GM12878 (cell line): ENCODE results near the gene UBASH3A.

Experiments
- CEBPB ChIP-seq, 2 experiments: fragments of 150-350 bp in 1 of 2; IDR thresholded peaks; 2 replicates each; pipeline ENCODE4 v1.6.1; 2012 to 2014; ENCODE audit warnings: low read depth in 2 of 2, low read length in 2 of 2, borderline replicate concordance in 1 of 2, inconsistent platforms in 1 of 2
- JUND ChIP-seq: IDR thresholded peaks from 2 replicates; pipeline ENCODE4 v1.6.1; 2012; ENCODE audit warnings: low read depth, mild to moderate bottlenecking, low read length, improper control_type of control experiment, moderate library complexity
- POLR2AphosphoS5 ChIP-seq: IDR thresholded peaks from 2 replicates; pipeline ENCODE4 v1.6.1; 2011; ENCODE audit warnings: mild to moderate bottlenecking, low read length, inconsistent platforms
- TARDBP ChIP-seq: IDR thresholded peaks from 2 replicates; pipeline ENCODE4 v1.6.1; 2016; ENCODE audit warnings: borderline replicate concordance
- ZNF384 ChIP-seq: IDR thresholded peaks from 2 replicates; pipeline ENCODE4 v1.6.1; 2012; ENCODE audit warnings: low read depth, mild to moderate bottlenecking, low read length, improper control_type of control experiment, borderline replicate concordance
- TF ChIP-seq, protein P1 (sequence below): fragments of 450-650 bp; IDR thresholded peaks from 2 replicates; pipeline ENCODE4 v1.6.1; 2016; ENCODE audit warnings: mild to moderate bottlenecking, moderate library complexity, borderline replicate concordance
- TF ChIP-seq, protein P2 (sequence below), 3 experiments: IDR thresholded peaks in 2 of 3; conservative IDR thresholded peaks in 1 of 3; 2 replicates each; pipeline ENCODE4 v1.5.1; 2011; ENCODE audit warnings: low read depth in 3 of 3, low read length in 3 of 3, mild to moderate bottlenecking in 3 of 3, control low read depth in 2 of 3, moderate library complexity in 2 of 3, inconsistent platforms in 1 of 3, mixed read lengths in 1 of 3; ENCODE audit not compliant: control insufficient read depth in 2 of 3, insufficient read depth in 1 of 3; ENCODE audit errors: extremely low read depth in 1 of 3

DNA sequence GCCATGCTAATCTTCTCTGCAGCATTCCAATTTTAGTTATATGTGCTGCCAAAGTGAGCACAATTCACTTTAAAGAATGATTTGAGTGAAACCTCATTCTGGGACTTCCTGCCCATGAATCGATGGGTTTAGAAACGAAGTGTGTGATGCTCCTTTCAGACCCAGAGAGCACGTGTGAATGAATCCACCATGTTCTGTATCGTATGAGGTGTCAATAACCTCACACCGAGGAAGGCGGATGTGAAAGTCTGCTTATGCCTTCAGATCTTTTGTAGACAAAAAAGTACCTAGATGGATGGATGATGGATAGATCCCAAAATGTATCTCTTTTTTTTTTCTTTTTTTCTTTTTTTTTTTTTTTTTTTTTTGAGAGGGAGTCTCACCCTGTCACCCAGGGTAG is 13.8 kb downstream of the UBASH3A start:
- TF ChIP-seq ZNF384, result no peak
- TF ChIP-seq POLR2AphosphoS5, result no peak
- TF ChIP-seq, protein P1, sequence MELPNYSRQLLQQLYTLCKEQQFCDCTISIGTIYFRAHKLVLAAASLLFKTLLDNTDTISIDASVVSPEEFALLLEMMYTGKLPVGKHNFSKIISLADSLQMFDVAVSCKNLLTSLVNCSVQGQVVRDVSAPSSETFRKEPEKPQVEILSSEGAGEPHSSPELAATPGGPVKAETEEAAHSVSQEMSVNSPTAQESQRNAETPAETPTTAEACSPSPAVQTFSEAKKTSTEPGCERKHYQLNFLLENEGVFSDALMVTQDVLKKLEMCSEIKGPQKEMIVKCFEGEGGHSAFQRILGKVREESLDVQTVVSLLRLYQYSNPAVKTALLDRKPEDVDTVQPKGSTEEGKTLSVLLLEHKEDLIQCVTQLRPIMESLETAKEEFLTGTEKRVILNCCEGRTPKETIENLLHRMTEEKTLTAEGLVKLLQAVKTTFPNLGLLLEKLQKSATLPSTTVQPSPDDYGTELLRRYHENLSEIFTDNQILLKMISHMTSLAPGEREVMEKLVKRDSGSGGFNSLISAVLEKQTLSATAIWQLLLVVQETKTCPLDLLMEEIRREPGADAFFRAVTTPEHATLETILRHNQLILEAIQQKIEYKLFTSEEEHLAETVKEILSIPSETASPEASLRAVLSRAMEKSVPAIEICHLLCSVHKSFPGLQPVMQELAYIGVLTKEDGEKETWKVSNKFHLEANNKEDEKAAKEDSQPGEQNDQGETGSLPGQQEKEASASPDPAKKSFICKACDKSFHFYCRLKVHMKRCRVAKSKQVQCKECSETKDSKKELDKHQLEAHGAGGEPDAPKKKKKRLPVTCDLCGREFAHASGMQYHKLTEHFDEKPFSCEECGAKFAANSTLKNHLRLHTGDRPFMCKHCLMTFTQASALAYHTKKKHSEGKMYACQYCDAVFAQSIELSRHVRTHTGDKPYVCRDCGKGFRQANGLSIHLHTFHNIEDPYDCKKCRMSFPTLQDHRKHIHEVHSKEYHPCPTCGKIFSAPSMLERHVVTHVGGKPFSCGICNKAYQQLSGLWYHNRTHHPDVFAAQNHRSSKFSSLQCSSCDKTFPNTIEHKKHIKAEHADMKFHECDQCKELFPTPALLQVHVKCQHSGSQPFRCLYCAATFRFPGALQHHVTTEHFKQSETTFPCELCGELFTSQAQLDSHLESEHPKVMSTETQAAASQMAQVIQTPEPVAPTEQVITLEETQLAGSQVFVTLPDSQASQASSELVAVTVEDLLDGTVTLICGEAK, result no peak
- TF ChIP-seq, protein P2, sequence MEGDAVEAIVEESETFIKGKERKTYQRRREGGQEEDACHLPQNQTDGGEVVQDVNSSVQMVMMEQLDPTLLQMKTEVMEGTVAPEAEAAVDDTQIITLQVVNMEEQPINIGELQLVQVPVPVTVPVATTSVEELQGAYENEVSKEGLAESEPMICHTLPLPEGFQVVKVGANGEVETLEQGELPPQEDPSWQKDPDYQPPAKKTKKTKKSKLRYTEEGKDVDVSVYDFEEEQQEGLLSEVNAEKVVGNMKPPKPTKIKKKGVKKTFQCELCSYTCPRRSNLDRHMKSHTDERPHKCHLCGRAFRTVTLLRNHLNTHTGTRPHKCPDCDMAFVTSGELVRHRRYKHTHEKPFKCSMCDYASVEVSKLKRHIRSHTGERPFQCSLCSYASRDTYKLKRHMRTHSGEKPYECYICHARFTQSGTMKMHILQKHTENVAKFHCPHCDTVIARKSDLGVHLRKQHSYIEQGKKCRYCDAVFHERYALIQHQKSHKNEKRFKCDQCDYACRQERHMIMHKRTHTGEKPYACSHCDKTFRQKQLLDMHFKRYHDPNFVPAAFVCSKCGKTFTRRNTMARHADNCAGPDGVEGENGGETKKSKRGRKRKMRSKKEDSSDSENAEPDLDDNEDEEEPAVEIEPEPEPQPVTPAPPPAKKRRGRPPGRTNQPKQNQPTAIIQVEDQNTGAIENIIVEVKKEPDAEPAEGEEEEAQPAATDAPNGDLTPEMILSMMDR (IDR thresholded peaks at IDR 0.05 in 2 of 3, conservative IDR thresholded peaks at IDR 0.05 in 1 of 3; ENCODE audit: control insufficient read depth in 2 of 3, extremely low read depth in 1 of 3, insufficient read depth in 1 of 3, low read depth in 3 of 3, low read length in 3 of 3), result no peak
- TF ChIP-seq JUND, result no peak
- TF ChIP-seq CEBPB (IDR thresholded peaks at IDR 0.05; ENCODE audit: borderline replicate concordance in 1 of 2, low read depth in 2 of 2, low read length in 2 of 2), result no peak
- no peak for TF ChIP-seq TARDBP
